Measurements from ENCODE around the gene RPS6KA1. TPM values are rescaled to one million over a fixed set of nuclear protein-coding genes. Genes with fewer than 3 reads are reported as not detected.
"Not testable (repeated sequence)": the region's sequence is repeated elsewhere in the genome, so short reads cannot be mapped to it uniquely, and the experiment has no call there.

RPS6KA1 gene
- 169 and 175 TPM in 2 replicates for total RNA-seq

DNA sequence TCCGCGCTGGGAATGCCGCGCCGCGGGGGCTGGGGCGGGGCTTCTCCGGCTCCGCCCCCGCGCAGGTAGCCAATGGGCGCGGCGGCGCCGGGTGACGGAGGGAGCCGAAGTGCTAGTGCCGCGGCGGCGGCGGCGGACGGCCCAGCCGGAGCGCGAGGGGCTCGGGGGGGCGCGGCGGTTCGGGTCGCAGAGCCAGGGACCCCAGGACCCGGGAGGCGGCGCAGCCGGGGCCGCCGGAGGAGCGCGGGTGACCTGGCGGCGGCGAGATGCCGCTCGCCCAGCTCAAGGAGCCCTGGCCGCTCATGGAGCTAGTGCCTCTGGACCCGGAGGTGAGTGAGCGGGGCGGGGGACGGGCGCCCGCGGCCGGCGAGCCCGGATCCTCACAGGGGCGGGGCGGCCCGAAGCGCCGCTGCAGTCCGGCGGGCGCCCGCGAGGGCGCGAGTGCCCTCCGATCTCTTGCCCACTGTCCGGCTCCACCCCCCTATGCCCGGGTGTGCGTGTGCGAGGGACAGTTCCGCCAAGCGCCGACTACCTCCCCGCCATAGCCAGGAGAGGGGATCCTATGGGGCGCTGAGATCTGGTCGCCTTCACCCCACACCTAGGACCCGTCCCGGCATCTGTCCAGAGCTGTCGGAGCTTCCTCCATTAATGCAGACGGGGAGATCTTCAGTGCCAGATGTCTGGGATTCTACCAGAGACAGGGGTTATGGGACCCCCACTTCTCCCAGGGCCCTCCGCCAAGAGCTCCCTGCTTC is at the start of gene RPS6KA1:
TSS of gene RPS6KA1 (plus strand) at position 107 of the 755 bp plus-strand sequence. CDS start at position 267, 160 bp downstream.
- intact Hi-C loops (cut with micrococcal nuclease): loop anchor here (1.0 kb wide), 1 partner anchor 12 kb away; no protein-coding TSS in a partner anchor

DNA sequence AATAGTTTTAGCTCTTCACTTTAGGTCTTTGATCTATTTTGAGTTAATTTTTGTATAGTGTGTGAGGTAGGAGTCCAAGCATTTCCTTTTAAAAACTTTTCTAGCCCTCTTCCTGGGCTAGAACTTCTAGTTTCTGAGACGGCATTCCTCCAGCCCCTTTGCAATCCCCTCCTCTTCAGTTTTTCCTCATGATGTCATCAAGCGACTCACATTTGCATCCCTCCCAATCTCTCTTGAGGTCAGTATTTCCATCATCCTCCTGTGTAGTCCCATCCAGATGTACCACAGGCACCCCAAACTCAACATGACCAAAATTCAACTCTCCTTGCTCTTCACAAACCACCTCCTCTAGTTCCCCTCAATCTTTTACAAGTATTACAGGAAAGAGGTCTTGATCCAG is 46.6 kb upstream of the RPS6KA1 start:
- intact Hi-C loops (cut with micrococcal nuclease): no loop called here

- intact Hi-C loops (cut with micrococcal nuclease): no loop called here
Observed at GRCh38 chr1:26483980-26484379, 45.6 kb upstream of the RPS6KA1 start.

- intact Hi-C loops (cut with micrococcal nuclease): no loop called here
Observed at GRCh38 chr1:26490155-26490554, 39.4 kb upstream of the RPS6KA1 start.

DNA sequence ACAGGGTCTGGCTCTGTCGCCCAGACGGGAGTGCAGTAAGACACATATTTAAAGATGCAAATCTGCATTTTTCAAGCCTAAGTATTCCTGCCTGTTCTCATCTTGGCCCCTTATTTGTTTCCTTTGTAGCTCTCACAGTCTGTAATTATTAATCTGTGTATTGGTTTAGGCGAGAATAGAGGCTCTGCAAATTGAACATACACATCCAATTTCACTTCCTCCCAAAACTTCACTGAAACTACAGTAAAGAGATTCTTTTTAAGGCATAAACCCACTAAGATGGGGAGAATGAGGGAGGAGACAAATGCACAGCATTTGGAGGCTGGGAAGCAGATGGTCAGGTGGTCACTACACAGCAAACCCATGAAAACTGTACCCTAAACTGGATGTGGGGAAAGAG is 36.3 kb upstream of the RPS6KA1 start:
- intact Hi-C loops (cut with micrococcal nuclease): no loop called here

DNA sequence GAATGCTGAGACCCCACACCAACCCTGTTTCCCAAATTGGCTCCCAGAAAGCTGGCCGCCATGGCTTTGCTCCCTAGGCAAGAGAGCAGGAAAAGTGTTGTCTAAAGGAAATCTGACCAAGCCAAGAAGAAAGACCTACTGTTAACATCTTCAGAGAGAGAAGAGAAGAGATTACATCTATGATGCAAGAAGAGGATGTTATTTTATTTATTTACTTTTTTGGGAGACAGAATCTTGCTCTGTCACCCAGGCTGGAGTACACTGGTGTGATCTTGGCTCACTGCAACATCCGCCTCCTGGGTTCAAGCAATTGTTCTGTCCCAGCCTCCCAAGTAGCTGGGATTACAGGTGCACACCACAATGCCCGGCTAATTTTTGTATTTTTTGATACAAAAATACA is 35.6 kb upstream of the RPS6KA1 start:
- intact Hi-C loops (cut with micrococcal nuclease): no loop called here

- intact Hi-C loops (cut with micrococcal nuclease): no loop called here
Observed at GRCh38 chr1:26496861-26497260, 32.7 kb upstream of the RPS6KA1 start.

DNA sequence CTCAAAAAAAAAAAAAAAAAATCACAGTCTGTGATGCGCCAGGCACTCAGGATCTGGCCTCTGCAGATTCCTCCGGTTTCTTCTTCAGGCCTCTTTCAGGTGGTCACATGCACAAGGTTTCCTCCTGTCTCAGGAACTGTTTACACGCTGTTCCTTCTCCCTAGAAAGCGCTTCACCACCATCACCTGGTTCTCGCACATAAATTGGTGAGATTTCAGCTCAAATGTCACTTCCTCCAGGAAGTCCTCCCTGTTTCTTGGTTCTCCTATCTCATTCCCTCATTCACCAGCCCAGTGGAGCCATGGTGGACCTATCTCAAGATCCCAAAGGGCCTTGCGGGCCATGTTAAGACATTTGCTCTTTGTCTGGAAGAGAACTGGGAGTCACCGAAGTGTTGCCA is 30.7 kb upstream of the RPS6KA1 start:
- intact Hi-C loops (cut with micrococcal nuclease): no loop called here

GRCh38 chr1:26500488-26501175 is 28.9 kb upstream of the RPS6KA1 start:
- intact Hi-C loops (cut with micrococcal nuclease): loop anchor here (1.0 to 2.0 kb wide), 4 partner anchors 27 to 288 kb away; no protein-coding TSS in a partner anchor

DNA sequence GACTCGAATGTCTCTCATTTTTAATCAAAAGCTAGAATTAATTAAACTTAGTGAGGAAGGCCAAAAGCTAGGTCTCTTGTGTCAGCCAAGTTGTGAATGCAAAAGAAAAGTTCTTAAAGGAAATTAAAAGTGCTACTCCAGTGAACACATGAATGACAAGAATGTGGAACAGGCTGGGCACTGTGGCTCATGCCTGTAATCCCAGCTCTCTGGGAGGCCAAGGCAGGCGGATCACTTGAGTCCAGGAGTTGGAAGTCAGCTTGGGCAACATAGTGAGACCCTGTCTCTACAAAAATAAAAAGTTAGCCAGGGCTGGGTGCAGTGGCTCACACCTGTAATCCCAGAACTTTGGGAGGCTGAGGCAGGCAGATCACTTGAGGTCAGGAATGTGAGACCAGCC is 18.9 kb upstream of the RPS6KA1 start:
- intact Hi-C loops (cut with micrococcal nuclease): not testable (repeated sequence)

- intact Hi-C loops (cut with micrococcal nuclease): not testable (repeated sequence)
Observed at GRCh38 chr1:26515836-26516235, 13.7 kb upstream of the RPS6KA1 start.

- intact Hi-C loops (cut with micrococcal nuclease): no loop called here
Observed at GRCh38 chr1:26516987-26517765, 12.4 kb upstream of the RPS6KA1 start.

- intact Hi-C loops (cut with micrococcal nuclease): no loop called here
Observed at GRCh38 chr1:26517766-26518049, 11.9 kb upstream of the RPS6KA1 start.

DNA sequence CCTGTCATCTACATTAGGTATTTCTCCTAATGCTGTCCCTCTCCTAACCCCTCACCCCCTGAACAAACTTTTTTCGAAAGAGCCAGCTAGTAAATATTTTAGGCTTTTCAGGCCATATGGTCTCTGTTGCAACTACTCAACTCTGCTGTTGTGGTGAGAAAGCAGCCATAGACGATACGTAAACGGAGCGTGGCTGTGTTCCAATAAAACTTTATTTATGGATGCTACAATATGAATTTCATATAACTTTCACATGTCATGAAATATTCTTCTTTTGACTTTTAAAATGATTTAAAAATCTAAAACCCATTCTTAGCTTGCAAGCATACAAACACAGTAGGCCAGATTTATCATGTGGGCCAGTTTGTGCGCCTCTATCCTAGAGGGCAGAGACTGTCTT is 11.2 kb upstream of the RPS6KA1 start:
- intact Hi-C loops (cut with micrococcal nuclease): no loop called here

GRCh38 chr1:26520339-26520738 is 9.2 kb upstream of the RPS6KA1 start:
- intact Hi-C loops (cut with micrococcal nuclease): no loop called here

- intact Hi-C loops (cut with micrococcal nuclease): no loop called here
Observed at GRCh38 chr1:26521669-26522030, 7.9 kb upstream of the RPS6KA1 start.

GRCh38 chr1:26522073-26522472 is 7.5 kb upstream of the RPS6KA1 start:
- intact Hi-C loops (cut with micrococcal nuclease): no loop called here

- intact Hi-C loops (cut with micrococcal nuclease): no loop called here
Observed at GRCh38 chr1:26524181-26524580, 5.4 kb upstream of the RPS6KA1 start.

GRCh38 chr1:26526287-26526686 is 3.3 kb upstream of the RPS6KA1 start:
- intact Hi-C loops (cut with micrococcal nuclease): no loop called here

- intact Hi-C loops (cut with micrococcal nuclease): loop anchor here (1.0 kb wide), 1 partner anchor 13 kb away; no protein-coding TSS in a partner anchor
Observed at GRCh38 chr1:26529405-26529654, 231 bp upstream of the RPS6KA1 start.

DNA sequence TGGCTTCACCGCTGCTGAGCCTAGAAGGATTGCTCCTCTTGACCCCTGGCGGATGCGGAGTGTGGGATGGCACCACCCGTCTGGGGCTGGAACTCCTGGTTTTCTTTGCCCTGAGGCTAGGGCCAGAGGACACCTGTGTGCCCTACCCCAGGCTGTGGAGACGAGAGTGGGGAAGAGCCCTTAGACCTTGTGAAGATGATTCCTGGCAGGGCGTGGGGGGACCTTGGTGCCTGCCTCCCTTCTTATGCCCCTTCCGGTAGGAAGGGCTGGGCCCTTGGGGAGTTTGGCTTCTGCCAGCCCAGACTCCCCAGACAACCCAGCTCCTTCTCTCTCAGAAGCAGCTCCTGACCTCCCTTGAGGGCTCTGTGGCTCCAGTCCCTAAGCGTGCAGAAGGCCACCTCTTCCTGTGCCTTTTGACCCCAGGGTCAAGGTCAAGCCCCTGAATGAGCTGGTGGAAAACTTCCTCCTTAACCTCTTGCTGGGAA is 891 bp downstream of the RPS6KA1 start:
- intact Hi-C loops (cut with micrococcal nuclease): no loop called here

GRCh38 chr1:26530895-26531598 is 1.5 kb downstream of the RPS6KA1 start:
- intact Hi-C loops (cut with micrococcal nuclease): no loop called here

All from T-helper 2 cell treated with Interferon-gamma antibody and Interleukin-4, amounts not matched to agents 100 ng/mL and 5 ng/mL, for 36 hours (primary cell).